Brain microvascular endothelial cell (primary cell): ENCODE results near the gene TMEM39A.
A peak's percentile ranks its signal among the peaks of the same experiment; 100 is the strongest.

Experiments used
- DNase-seq: peaks from one replicate; pipeline ENCODE4 v3.0.0-alpha.2; 2020
- H3K27ac ChIP-seq: fragments of 250-450 bp; sonication (Bioruptor Pico); 2 replicates; pipeline ENCODE4 v1.5.1; 2020; ENCODE audit warnings: mild to moderate bottlenecking, moderate library complexity
- H3K27me3 ChIP-seq: fragments of 250-450 bp; sonication (Bioruptor Pico); replicated peaks from 2 replicates; pipeline ENCODE4 v1.5.1; 2020; ENCODE audit warnings: mild to moderate bottlenecking
- H3K36me3 ChIP-seq: fragments of 250-450 bp; sonication (Bioruptor Pico); replicated peaks from 2 replicates; pipeline ENCODE4 v1.5.1; 2020; ENCODE audit warnings: mild to moderate bottlenecking
- H3K4me3 ChIP-seq: 2 replicates; pipeline ENCODE4 v1.5.1; 2011; ENCODE audit warnings: low read depth, mild to moderate bottlenecking, control low read depth, low read length, moderate library complexity
- in situ Hi-C: cut with HindIII; loops from 2 replicates; pipeline ENCODE4 v1.10.0; 2017; ENCODE audit warnings: low sequenced_read_pairs, low pct_ligation_motif_present
- TF ChIP-seq, protein P1 (sequence below): IDR thresholded peaks from 2 replicates; pipeline ENCODE4 v1.5.1; 2011; ENCODE audit warnings: low read depth, mild to moderate bottlenecking, moderate library complexity, low read length, control low read depth, inconsistent platforms; ENCODE audit errors: missing control alignments

Gene TMEM39A

DNA sequence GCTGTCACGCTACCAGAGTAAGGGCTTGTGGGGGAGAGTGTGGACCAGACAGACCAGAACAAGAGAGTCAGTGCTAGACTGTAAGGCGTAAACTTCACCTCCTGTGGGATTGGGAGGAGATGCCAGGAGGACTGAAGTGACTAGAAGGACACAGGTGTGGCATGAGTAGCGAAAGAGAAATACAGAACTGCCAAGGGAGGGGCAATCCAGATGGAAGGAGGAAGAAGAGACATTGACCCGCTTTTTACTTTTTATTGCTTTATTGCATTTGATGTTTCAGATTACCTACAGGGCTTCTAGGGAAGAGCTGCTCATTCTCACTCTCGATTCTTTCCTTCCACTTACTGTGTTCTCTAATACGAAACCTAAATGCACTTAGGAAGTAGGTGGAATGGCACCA is 7.5 kb upstream of the TMEM39A start:
- Histone ChIP-seq H3K4me3 (no peak overlapping the region), H3K36me3 (peaks cover 2% of the 10 kb centered on the region), H3K27me3 (no peaks in the 10 kb centered on the region), H3K27ac (no peak overlapping the region)
- in situ Hi-C loops = no loop called here
- no peak for DNase-seq
- TF ChIP-seq, protein P1, sequence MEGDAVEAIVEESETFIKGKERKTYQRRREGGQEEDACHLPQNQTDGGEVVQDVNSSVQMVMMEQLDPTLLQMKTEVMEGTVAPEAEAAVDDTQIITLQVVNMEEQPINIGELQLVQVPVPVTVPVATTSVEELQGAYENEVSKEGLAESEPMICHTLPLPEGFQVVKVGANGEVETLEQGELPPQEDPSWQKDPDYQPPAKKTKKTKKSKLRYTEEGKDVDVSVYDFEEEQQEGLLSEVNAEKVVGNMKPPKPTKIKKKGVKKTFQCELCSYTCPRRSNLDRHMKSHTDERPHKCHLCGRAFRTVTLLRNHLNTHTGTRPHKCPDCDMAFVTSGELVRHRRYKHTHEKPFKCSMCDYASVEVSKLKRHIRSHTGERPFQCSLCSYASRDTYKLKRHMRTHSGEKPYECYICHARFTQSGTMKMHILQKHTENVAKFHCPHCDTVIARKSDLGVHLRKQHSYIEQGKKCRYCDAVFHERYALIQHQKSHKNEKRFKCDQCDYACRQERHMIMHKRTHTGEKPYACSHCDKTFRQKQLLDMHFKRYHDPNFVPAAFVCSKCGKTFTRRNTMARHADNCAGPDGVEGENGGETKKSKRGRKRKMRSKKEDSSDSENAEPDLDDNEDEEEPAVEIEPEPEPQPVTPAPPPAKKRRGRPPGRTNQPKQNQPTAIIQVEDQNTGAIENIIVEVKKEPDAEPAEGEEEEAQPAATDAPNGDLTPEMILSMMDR = no peak

DNA sequence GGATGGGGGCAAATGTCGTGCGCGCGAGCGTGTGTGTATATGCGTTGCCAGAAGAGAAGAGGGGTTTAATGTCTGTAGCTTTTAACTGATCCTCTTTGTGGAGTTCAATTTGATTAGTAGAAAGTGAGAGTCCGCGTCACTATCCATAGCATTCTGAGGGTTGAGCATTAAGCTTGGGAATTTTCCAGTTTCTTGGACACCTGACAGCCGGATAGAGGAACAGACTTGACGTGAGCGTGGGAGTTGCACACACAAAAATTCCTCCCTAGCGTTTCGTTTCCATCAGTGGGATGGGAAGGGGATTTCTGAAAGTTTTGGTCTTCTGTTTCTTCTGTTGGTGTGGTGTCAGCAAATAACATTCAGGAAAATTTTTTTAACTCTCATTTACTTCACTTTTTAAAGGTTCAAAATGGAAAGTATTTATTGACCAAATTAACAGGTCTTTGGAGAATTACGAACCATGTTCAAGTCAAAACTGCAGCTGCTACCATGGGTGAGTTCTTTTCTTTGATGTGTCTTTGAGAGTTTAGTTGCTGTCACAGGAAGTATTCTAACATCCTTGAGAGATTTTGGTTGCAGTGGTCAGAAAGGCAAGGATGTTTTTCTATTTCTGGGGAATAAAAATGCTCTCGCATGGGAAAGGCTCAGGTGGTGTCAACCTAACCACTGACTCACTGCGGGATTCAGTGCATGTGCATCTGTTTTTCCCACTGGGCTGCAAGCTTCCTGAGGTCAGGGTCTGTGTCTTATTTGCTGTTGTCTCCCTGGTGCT is 6.2 kb upstream of the TMEM39A start:
- TF ChIP-seq, protein P1 = no peak
- Histone ChIP-seq H3K27me3 (no peaks in the 10 kb centered on the region), H3K36me3 (peaks cover 2% of the 10 kb centered on the region), H3K27ac (peak overlapping the region; percentile 46), H3K4me3 (peak overlapping the region; percentile 87)
- peak; percentile 4 for DNase-seq
- in situ Hi-C loops = no loop called here

DNA sequence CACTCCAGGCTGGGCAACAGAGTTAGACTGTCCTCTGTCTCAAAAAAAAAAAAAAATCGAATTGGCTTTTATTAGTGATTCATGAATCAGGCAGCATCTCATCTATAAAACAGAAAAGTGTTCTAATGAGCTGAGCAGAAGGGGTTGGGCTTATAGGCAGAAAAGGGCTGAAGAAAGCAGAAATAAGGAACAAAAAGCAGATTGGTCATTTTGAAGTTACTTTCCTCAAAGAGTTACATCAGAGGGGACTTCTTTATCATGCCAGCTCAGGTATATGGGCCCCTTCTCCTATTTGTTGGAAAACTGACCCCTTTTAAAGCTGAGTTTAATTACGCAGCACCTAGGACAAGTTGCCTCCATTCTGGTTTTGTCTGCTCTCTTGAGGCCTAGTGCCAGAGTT is 4.6 kb upstream of the TMEM39A start:
- Histone ChIP-seq H3K36me3 (peaks cover 2% of the 10 kb centered on the region), H3K27me3 (no peaks in the 10 kb centered on the region), H3K27ac (no peak overlapping the region), H3K4me3 (peak overlapping the region; percentile 87)
- no peak for DNase-seq
- TF ChIP-seq, protein P1 = no peak
- in situ Hi-C loops = no loop called here

DNA sequence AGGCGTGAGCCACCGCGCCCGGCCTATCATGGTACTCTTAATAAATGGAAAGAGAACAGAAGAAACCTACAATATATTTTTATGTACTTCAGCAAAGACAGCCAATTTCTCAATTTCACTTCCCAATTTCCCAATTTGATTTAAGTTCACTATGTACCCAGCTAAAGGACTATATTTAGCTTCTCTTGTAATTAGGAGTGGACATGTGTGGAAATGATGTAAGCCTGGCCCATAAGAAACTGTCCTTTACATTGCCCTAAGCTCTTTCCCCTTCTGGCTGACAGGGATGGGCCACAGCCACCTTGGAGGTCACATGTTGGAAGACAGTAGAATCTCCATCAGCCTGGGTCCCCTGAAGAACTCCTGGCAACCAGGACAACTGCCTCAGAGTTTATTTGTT is 6.2 kb downstream of the TMEM39A start:
- Histone ChIP-seq H3K27me3 (no peaks in the 10 kb centered on the region), H3K27ac (no peak overlapping the region), H3K36me3 (peaks cover 81% of the 10 kb centered on the region), H3K4me3 (no peak overlapping the region)
- TF ChIP-seq, protein P1 = no peak
- no peak for DNase-seq
- in situ Hi-C loops = no loop called here

DNA sequence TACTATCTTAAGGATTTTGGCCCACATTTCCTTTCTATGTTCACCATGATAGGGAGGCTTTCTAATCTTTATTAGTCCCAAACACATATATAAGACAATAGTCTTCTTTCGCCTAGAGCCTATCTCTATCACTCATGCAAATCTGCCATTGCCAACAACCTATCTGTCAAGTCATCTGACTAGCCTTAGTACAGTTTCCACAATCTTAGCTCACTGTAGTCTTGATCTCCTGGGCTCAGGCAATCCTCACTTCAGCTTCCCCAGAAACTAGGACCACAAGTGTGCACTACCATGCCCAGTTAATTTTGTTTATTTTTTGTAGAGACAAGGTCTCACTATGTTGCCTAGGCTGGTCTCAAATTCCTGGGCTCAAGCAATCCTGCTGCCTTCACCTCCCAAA is 6.9 kb downstream of the TMEM39A start:
- Histone ChIP-seq H3K4me3 (no peak overlapping the region), H3K27ac (no peak overlapping the region), H3K36me3 (peaks cover 81% of the 10 kb centered on the region), H3K27me3 (no peaks in the 10 kb centered on the region)
- no peak for DNase-seq
- TF ChIP-seq, protein P1 = no peak
- in situ Hi-C loops = no loop called here

DNA sequence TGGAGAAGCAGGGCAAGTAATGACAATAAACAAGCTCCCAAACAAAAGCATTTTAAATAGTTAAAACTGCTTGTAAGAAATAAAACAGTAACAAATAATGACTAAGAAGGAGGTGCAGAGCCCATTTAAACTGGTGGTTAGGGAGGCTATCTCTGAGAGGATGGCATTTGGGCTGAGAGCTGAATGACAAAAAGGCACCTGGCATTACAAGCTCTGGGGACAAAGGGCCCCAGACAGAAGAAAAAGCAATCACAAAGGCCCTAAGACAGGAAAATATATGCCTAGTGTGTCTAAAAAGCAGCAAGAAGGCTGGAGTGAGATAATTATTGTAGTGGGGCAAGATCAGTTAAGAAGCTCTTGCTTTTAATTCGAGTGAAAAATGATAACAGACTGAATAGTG is 9.6 kb downstream of the TMEM39A start:
- H3K36me3 ChIP-seq = peaks cover 78% of the 10 kb centered on the region
- no peak overlapping the region for H3K27ac ChIP-seq
- DNase-seq = no peak
- in situ Hi-C loops = no loop called here
- TF ChIP-seq, protein P1 = no peak
- no peaks in the 10 kb centered on the region for H3K27me3 ChIP-seq
- H3K4me3 ChIP-seq = no peak overlapping the region
